NB4 (cell line): Measurements from ENCODE around the gene FANCI.

Experiments used
- DNase-seq: peaks from one replicate; pipeline ENCODE4 v3.0.0; 2010; ENCODE audit warnings: low read depth
- H3K4me3 ChIP-seq: one replicate; pipeline ENCODE4 v1.5.1; 2011; ENCODE audit warnings: mild to moderate bottlenecking, low read depth, low read length, moderate library complexity
- CTCF ChIP-seq: IDR thresholded peaks from one replicate; pipeline ENCODE4 v1.5.1; 2012; ENCODE audit warnings: low read depth, low read length
- MAX ChIP-seq: IDR thresholded peaks from 2 replicates; pipeline ENCODE4 v1.6.1; 2011; ENCODE audit warnings: low read depth, low read length
- MYC ChIP-seq: IDR thresholded peaks from 2 replicates; pipeline ENCODE4 v1.6.1; 2011; ENCODE audit warnings: low read depth, low read length
- POLR2A ChIP-seq: IDR thresholded peaks from 2 replicates; pipeline ENCODE4 v1.6.1; 2011; ENCODE audit warnings: mild to moderate bottlenecking; ENCODE audit not compliant: insufficient read length; ENCODE audit errors: extremely low read depth

The FANCI gene

GRCh38 chr15:89330881-89331595 is 87.3 kb downstream of the FANCI start:
- peak overlapping the region; percentile 55 for H3K4me3 ChIP-seq
- no peak for TF ChIP-seq MYC
- TF ChIP-seq MAX, result no peak
- TF ChIP-seq CTCF, result no peak
- TF ChIP-seq POLR2A, result no peak
- no peak for DNase-seq

GRCh38 chr15:89332446-89332845 is 88.7 kb downstream of the FANCI start:
- peak overlapping the region; percentile 55 for H3K4me3 ChIP-seq
- TF ChIP-seq MYC, result no peak
- TF ChIP-seq CTCF, result peak; percentile 52
- TF ChIP-seq MAX, result no peak
- no peak for TF ChIP-seq POLR2A
- peak; percentile 65 for DNase-seq

GRCh38 chr15:89333011-89333860 is 89.5 kb downstream of the FANCI start:
- DNase-seq, result no peak
- peak overlapping the region; percentile 96 for H3K4me3 ChIP-seq
- no peak for TF ChIP-seq MYC
- TF ChIP-seq CTCF, result no peak
- no peak for TF ChIP-seq POLR2A
- TF ChIP-seq MAX, result no peak

- TF ChIP-seq MAX (peak; percentile 54; the same call in 1 of the 2 replicates), POLR2A (no peak)
- peak overlapping the region; percentile 96 for H3K4me3 ChIP-seq
- DNase-seq, result no peak
Observed at GRCh38 chr15:89333959-89334509, 90.3 kb downstream of the FANCI start.

- DNase-seq, result peak; percentile 100
- no peak for TF ChIP-seq CTCF
- TF ChIP-seq POLR2A, result peak; percentile 98
- TF ChIP-seq MYC, result peak; percentile 87; the same call in 1 of the 2 replicates
- peak; percentile 87 for TF ChIP-seq MAX
- H3K4me3 ChIP-seq, result peak within 1 kb of the TSS; percentile 96
Observed at GRCh38 chr15:89334510-89335297, 90.9 kb downstream of the FANCI start, which contains the start of gene POLG. TSS of gene POLG (minus strand) at chr15:89334824. CDS start at chr15:89333754, 1,070 bp downstream.
